ENCODE measurements around the gene PLTP. TPM values are rescaled to one million over a fixed set of nuclear protein-coding genes. Genes with fewer than 3 reads are reported as not detected.

Gene PLTP
- total RNA-seq, 4 donors from 2014 or later, result 22.2 to 77.3 (median 37.3) TPM

GRCh38 chr20:45908084-45908483 lies 3.9 kb downstream of the PLTP start:
- Histone ChIP-seq H3K36me3 (no peaks in the 10 kb centered on the region), H3K4me3 (no peak overlapping the region)
- TF ChIP-seq POLR2A (IDR thresholded peaks at IDR 0.05), result no peak
- TF ChIP-seq, protein P1, sequence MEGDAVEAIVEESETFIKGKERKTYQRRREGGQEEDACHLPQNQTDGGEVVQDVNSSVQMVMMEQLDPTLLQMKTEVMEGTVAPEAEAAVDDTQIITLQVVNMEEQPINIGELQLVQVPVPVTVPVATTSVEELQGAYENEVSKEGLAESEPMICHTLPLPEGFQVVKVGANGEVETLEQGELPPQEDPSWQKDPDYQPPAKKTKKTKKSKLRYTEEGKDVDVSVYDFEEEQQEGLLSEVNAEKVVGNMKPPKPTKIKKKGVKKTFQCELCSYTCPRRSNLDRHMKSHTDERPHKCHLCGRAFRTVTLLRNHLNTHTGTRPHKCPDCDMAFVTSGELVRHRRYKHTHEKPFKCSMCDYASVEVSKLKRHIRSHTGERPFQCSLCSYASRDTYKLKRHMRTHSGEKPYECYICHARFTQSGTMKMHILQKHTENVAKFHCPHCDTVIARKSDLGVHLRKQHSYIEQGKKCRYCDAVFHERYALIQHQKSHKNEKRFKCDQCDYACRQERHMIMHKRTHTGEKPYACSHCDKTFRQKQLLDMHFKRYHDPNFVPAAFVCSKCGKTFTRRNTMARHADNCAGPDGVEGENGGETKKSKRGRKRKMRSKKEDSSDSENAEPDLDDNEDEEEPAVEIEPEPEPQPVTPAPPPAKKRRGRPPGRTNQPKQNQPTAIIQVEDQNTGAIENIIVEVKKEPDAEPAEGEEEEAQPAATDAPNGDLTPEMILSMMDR (IDR thresholded peaks at IDR 0.05 in 4 of 5, conservative IDR thresholded peaks at IDR 0.05 in 1 of 5), result no peak

GRCh38 chr20:45907219-45907948 lies 4.6 kb downstream of the PLTP start:
- H3K9me3 ChIP-seq, result no peaks in the 10 kb centered on the region
- H3K4me3 ChIP-seq, result no peak overlapping the region
- H3K4me1 ChIP-seq, result peaks cover 4 to 14% of the 10 kb centered on the region in 2 donors
- H3K27ac ChIP-seq, result no peak overlapping the region
- no peaks in the 10 kb centered on the region for H3K36me3 ChIP-seq
- TF ChIP-seq, protein P1 (IDR thresholded peaks at IDR 0.05 in 4 of 5, conservative IDR thresholded peaks at IDR 0.05 in 1 of 5), result no peak
- TF ChIP-seq POLR2A (IDR thresholded peaks at IDR 0.05), result no peak
- in situ Hi-C loops (cut with MboI; ENCODE audit: low sequenced_read_pairs in 4 of 4), result no loop called here
- DNase-seq (no peak), ATAC-seq (no peak)
- intact Hi-C loops (cut with DNase I; ENCODE audit: low total_unique reads), result no loop called here
- H3K27me3 ChIP-seq, result peaks cover 13 to 15% (median 15%) of the 10 kb centered on the region in 3 donors

More at GRCh38 chr20:45908084-45908483, 3.9 kb downstream of the PLTP start:
- intact Hi-C loops (cut with DNase I; ENCODE audit: low total_unique reads) (no loop called here), in situ Hi-C loops (cut with MboI; ENCODE audit: low sequenced_read_pairs in 4 of 4) (no loop called here)
- peaks cover 15 to 20% (median 19%) of the 10 kb centered on the region in 3 donors for H3K27me3 ChIP-seq
- peaks cover 6 to 16% of the 10 kb centered on the region in 2 donors for H3K4me1 ChIP-seq
- DNase-seq, result no peak
- ATAC-seq, result no peak
- H3K9me3 ChIP-seq, result no peaks in the 10 kb centered on the region
- no peak overlapping the region for H3K27ac ChIP-seq

- no peak for TF ChIP-seq POLR2A (IDR thresholded peaks at IDR 0.05)
- TF ChIP-seq, protein P1 (IDR thresholded peaks at IDR 0.05 in 4 of 5, conservative IDR thresholded peaks at IDR 0.05 in 1 of 5), result no peak
- intact Hi-C loops (cut with DNase I; ENCODE audit: low total_unique reads) (no loop called here), in situ Hi-C loops (cut with MboI; ENCODE audit: low sequenced_read_pairs in 4 of 4) (no loop called here)
- Histone ChIP-seq H3K9me3 (no peaks in the 10 kb centered on the region), H3K36me3 (no peaks in the 10 kb centered on the region), H3K4me1 (no peaks in the 10 kb centered on the region), H3K4me3 (no peak overlapping the region), H3K27me3 (no peaks in the 10 kb centered on the region), H3K27ac (no peak overlapping the region)
- ATAC-seq (no peak), DNase-seq (no peak)
Observed at GRCh38 chr20:45905505-45906079, 6.4 kb downstream of the PLTP start.

DNA sequence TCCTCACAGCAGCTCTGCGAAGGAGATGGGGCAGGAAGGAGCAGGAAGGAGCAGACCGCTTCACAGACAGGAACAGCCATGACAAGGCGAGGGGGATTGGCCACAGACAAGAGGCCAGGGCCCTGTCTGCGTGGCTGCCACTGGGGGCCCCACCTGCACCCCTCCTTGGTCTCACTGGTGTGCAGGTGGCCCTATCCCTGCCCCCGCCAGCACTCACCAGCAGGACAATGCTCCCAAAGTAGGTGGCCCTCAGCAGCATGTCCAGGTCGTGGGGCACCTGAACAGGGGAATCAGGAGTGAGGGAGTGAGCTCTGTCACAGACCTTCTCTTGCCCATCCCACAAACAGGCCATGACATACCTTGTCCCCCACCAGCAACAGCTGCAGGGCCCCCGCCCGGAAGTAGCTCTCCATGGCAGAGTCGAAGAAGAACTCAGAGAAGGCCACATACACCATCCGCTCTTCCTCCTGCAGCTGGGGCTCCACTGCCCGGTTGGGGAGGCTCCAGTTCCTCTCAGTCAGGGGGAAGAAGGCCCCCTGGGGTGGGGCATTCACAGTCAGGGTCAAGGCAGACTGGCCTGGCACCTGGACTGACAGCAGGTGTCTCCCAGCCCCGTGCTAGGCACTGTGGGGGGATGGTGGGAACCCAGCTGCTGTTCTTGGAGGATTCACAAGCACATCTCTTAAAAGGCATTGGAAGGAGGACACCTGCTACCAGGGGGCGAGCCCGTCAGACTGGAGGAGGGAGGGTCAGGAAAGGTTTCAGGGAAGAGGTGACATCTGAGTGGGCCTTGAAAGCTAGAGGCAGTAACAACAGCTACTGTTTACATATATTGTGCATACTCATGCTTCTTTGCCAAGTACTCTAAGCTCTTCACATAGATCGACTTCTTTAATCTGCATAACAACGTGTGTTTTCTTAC lies 7.1 kb downstream of the PLTP start:
- intact Hi-C loops (cut with DNase I; ENCODE audit: low total_unique reads) (no loop called here), in situ Hi-C loops (cut with MboI; ENCODE audit: low sequenced_read_pairs in 4 of 4) (no loop called here)
- Histone ChIP-seq H3K36me3 (peaks cover 0 to under 1% of the 10 kb centered on the region in 2 donors), H3K4me1 (no peaks in the 10 kb centered on the region), H3K27me3 (no peaks in the 10 kb centered on the region), H3K4me3 (no peak overlapping the region), H3K9me3 (no peaks in the 10 kb centered on the region), H3K27ac (no peak overlapping the region)
- ATAC-seq (no peak), DNase-seq (no peak)
- TF ChIP-seq, protein P1 (IDR thresholded peaks at IDR 0.05 in 4 of 5, conservative IDR thresholded peaks at IDR 0.05 in 1 of 5), result no peak
- TF ChIP-seq POLR2A (IDR thresholded peaks at IDR 0.05), result no peak

Measured in gastrocnemius medialis (tissue), 4 donors.